ENCODE results near the gene PACSIN2.
A peak's percentile ranks its signal among the peaks of the same experiment; 100 is the strongest.

Gene PACSIN2

DNA sequence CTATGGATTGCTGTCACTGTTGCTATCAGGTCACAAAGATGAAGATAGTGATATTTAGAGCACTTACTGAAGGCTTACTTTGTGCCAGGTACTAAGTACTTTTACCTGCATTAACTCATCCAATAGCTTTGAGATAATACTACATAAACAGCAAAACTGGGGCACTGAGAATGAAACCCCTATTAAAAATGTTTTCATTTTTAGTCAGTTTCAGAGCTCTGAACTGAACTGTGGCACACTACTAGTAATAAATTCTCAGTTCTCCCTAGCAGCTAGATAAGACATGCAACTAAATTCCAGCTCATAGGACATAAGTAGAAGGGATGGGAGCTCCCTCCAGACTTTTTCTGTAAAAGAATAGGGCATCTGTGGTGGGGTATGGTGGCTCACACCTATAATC, 181.8 kb downstream of the PACSIN2 start:
- TF ChIP-seq, protein P1, sequence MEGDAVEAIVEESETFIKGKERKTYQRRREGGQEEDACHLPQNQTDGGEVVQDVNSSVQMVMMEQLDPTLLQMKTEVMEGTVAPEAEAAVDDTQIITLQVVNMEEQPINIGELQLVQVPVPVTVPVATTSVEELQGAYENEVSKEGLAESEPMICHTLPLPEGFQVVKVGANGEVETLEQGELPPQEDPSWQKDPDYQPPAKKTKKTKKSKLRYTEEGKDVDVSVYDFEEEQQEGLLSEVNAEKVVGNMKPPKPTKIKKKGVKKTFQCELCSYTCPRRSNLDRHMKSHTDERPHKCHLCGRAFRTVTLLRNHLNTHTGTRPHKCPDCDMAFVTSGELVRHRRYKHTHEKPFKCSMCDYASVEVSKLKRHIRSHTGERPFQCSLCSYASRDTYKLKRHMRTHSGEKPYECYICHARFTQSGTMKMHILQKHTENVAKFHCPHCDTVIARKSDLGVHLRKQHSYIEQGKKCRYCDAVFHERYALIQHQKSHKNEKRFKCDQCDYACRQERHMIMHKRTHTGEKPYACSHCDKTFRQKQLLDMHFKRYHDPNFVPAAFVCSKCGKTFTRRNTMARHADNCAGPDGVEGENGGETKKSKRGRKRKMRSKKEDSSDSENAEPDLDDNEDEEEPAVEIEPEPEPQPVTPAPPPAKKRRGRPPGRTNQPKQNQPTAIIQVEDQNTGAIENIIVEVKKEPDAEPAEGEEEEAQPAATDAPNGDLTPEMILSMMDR (IDR thresholded peaks at IDR 0.05; ENCODE audit: low read depth, low read length), result no peak
- DNase-seq (ENCODE audit: extremely low read depth, low read depth), result no peak

DNA sequence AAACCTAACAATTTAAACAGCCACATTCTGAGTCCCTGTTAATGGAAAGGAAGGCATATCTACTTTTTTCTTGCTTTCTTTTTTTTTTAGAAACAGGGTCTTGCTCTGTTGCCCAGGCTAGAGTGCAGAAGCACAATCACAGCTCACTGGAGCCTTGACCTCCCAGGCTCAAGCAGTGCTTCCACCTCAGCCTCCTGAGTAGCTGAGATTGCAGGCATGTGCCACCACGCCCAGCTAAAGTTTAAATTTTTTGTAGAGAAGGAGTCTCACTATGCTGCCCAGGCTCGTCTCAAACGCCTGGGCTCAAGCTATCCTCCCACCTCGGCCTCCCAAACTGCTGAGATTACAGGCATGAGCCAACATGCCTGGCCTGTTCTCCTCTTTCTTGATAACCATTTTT, 183.2 kb downstream of the PACSIN2 start:
- DNase-seq (ENCODE audit: extremely low read depth, low read depth), result no peak
- TF ChIP-seq, protein P1 (IDR thresholded peaks at IDR 0.05; ENCODE audit: low read depth, low read length), result no peak

DNA sequence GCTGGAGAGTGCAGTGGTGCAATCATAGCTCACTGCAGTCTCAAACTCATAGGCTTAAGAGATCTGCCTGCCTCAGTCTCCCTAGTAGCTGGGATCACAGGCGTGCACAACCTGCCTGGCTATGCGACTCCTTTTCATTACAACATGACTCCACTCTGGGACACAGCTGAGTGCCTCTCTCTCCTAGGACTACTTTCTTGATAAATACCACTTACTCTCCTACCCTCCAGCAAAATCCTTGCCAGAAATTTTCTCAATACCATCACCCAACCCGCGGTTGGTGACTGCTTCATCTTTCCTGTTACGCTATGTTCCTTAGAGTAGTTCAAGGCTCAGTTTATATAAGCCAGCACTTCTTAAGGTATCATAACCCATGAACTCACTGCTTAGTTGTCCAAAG, 184.8 kb downstream of the PACSIN2 start:
- DNase-seq (ENCODE audit: extremely low read depth, low read depth), result no peak
- TF ChIP-seq, protein P1 (IDR thresholded peaks at IDR 0.05; ENCODE audit: low read depth, low read length), result no peak

DNA sequence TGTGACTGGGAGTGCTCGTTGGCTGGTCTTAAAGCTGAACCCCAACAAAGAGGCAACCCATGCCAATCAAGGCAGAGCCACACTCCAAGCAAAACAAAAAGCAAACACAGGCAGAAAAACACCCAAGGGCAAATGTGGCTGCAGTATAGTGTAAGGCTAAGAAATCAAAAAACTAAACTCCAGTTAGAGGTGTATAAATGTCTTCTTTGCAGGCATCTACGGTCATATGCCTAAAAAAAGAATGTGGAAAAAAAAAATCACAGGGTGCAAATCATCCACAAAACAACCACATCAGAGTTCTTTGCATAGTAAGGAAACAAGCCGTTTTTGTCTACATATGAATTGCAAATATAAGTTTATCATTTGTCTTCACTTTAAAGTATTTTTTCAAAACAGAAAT, 185.6 kb downstream of the PACSIN2 start:
- TF ChIP-seq, protein P1 (IDR thresholded peaks at IDR 0.05; ENCODE audit: low read depth, low read length), result no peak
- no peak for DNase-seq (ENCODE audit: extremely low read depth, low read depth)

DNA sequence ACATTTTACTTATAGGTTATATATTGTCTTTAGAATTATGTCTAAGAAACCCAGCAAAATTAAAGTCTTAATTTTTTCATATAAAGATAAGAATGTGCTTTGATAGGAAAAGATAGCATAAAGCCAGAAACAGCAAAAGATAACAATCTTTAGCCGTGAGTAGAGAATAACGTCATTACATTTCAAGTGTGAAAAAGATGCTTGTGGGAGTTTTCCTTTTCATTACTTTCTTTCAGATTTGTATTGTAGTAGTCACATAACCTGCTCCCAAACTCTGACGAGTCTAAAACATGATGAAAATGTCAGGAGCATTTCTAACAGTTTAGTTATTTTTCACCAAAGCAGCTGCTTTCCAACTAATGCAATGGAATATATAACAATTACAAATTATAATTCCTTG, 189.2 kb downstream of the PACSIN2 start:
- DNase-seq (ENCODE audit: extremely low read depth, low read depth), result no peak
- TF ChIP-seq, protein P1 (IDR thresholded peaks at IDR 0.05; ENCODE audit: low read depth, low read length), result no peak

DNA sequence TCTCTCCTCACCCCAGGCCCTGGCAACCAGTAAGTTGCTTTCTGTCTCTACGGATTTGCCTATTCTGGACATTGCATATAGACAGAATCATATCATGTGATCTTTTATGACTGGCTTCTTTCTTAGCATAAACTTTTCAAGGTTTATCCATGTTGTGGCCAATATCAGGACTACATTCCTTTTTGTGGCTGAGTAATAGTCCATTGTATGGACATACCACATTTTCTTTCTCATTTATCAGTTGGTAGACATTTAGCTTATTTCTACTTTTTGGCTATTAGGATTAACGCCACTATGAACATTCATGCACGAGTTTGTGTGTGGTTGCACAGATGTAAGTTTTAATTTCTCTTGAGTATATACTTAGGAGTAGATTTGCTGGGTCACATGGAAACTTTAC, 193.6 kb downstream of the PACSIN2 start:
- TF ChIP-seq, protein P1 (IDR thresholded peaks at IDR 0.05; ENCODE audit: low read depth, low read length), result no peak
- no peak for DNase-seq (ENCODE audit: extremely low read depth, low read depth)

DNA sequence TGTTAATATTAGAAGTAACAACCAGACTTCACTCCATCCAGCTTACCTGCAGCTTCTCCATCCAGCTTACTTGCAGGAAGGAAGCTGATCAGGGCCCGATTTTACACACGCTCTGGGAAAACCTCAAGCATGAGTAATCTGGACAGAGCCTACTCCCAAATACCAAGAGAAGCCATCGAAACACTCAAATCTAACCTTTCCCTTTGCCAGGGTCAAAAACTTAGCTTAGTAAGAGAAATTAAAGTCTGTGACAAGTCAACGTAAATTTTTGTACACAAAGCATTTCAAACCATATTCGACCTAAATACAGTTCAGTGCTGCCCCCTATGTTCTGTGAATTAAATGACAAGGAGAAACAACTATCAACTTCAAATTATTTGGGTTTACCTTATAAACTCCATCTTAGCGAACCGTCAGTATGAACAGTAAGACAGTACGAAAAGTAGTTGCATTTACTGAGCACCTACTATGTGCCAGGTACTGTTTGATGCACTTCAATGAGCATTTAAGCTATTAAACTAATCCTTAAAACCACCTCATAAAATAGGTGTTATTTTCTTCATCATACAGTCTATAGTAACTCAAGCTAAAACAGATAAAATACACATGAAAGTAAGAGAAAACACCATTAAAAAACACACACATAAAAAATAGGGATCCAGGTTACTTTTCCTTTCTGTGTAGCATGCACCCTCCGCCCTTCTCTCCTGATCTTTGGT, 194.7 kb downstream of the PACSIN2 start:
- DNase-seq (ENCODE audit: extremely low read depth, low read depth), result peak; percentile 35
- TF ChIP-seq, protein P1 (IDR thresholded peaks at IDR 0.05; ENCODE audit: low read depth, low read length), result peak; percentile 34
